GM12872 (cell line): Measurements from ENCODE around the gene SPCS1.

Experiments used
- TF ChIP-seq, protein P1 (sequence below): IDR thresholded peaks from 3 replicates; pipeline ENCODE4 v1.5.1; 2011; ENCODE audit warnings: low read depth, mild to moderate bottlenecking, low read length, moderate library complexity; ENCODE audit not compliant: insufficient read depth

Gene SPCS1

DNA sequence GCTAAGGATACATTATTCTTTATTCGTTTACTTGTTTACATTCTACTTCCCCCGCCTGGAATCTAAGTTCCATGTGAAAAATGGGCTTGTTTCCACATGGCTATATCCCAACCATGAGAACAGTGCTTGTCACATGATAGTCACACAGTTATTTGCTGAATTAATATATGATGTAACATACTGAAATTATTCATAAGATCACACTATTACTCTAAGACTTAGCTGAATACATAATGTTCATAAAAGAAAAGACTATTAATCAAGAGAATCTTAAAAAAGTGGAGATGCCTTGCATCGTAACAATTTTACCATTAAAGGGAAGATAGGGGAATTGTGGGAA, 26.7 kb upstream of the SPCS1 start:
- TF ChIP-seq, protein P1, sequence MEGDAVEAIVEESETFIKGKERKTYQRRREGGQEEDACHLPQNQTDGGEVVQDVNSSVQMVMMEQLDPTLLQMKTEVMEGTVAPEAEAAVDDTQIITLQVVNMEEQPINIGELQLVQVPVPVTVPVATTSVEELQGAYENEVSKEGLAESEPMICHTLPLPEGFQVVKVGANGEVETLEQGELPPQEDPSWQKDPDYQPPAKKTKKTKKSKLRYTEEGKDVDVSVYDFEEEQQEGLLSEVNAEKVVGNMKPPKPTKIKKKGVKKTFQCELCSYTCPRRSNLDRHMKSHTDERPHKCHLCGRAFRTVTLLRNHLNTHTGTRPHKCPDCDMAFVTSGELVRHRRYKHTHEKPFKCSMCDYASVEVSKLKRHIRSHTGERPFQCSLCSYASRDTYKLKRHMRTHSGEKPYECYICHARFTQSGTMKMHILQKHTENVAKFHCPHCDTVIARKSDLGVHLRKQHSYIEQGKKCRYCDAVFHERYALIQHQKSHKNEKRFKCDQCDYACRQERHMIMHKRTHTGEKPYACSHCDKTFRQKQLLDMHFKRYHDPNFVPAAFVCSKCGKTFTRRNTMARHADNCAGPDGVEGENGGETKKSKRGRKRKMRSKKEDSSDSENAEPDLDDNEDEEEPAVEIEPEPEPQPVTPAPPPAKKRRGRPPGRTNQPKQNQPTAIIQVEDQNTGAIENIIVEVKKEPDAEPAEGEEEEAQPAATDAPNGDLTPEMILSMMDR = no peak

DNA sequence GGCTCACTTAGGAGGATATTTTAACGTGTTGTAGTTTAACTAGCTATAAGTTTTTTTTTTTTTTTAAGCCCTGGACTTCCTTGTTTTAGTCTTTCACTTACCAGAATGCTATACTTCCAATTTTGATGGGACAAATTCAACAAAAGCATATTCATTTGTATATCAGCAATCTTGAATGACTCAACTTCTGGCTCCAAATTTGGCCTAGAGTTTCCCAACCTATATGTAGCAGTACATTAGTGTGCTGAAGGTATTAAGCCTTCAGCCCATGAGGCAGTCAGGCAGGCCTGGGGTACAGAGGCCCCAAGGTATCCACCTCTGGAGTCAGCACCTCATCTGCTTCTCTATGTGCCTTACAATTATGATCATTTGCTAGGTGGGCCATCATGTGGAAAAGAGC, 26.1 kb upstream of the SPCS1 start:
- TF ChIP-seq, protein P1 = no peak

DNA sequence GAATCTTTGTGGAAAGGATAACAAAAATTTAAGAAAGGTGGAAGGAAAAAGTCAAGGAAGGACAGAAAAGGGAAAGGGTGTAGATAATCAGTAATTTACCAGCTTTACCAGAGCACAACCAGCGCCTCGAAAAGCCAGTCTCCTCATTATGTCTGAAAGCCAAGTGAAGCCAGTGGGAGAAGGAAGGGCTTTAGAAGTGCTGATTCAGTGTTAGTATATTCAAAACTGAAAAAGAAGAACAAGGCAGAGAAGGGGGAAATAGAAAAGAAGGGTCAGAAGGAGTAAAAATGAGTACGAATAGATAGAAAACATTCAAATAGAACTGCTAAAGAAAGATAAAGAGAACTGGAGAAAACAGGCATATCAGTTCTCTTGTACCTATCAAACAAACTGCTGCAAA, 24.3 kb upstream of the SPCS1 start:
- TF ChIP-seq, protein P1 = no peak

GRCh38 chr3:52682016-52682415, 23.9 kb upstream of the SPCS1 start:
- TF ChIP-seq, protein P1 = peak; percentile 26; the same call in 2 of the 3 replicates

DNA sequence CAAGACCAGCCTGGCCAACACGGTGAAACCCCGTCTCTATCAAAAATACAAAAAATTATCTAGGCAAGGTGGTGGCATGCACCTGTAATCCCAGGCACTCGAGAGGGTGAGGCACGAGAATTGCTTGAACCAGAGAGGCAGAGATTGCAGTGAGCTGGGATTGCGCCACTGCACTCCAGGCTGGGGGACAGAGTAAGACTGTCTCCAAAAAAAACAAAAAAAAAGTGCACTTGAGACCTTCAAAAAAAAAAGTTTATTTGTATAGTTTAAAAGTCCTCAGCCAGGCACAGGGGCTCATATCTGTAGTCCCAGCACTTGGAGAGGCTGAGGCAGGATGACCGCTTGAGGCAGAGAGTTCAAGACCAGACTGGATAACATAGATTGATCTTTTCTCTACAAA, 22.3 kb upstream of the SPCS1 start:
- TF ChIP-seq, protein P1 = no peak

- TF ChIP-seq, protein P1 = no peak
Observed at GRCh38 chr3:52684184-52684583, 21.7 kb upstream of the SPCS1 start.

GRCh38 chr3:52685285-52685708, 20.6 kb upstream of the SPCS1 start:
- TF ChIP-seq, protein P1 = no peak
